Gastrocnemius medialis (tissue), 4 donors: ENCODE data around the gene GABRR2. TPM values are rescaled to one million over a fixed set of nuclear protein-coding genes. Genes with fewer than 3 reads are reported as not detected.
"Not testable (repeated sequence)": the region's sequence is repeated elsewhere in the genome, so short reads cannot be mapped to it uniquely, and the experiment has no call there.

Experiments
- ATAC-seq, 2 donors: fragments of 150-250 bp; one replicate each; pipeline ENCODE4 v1.9.1; 2016
- DNase-seq, 2 donors: peaks; one replicate each; pipeline ENCODE4 v3.0.0-alpha.2; 2019
- H3K27ac ChIP-seq, 4 donors: fragments of 200-600 bp; sonication (generic); 1 replicate in 1 of 4; 2 replicates in 3 of 4; pipeline ENCODE4 v1.5.1; 2016 to 2018; ENCODE audit warnings: mild to moderate bottlenecking in 2 of 4, moderate library complexity in 1 of 4
- H3K27me3 ChIP-seq, 3 donors: fragments of 200-600 bp; sonication (generic) in 2 of 3; 1 replicate in 1 of 3; 2 replicates in 2 of 3; pipeline versions ENCODE4 v1.5.1 to v1.6.0; 2016 to 2019; ENCODE audit warnings: mild to moderate bottlenecking in 1 of 3, moderate library complexity in 1 of 3
- H3K36me3 ChIP-seq, 2 donors: fragments of 200-600 bp; sonication (generic) in 1 of 2; one replicate each; pipeline ENCODE4 v1.5.1; 2017 to 2018
- H3K4me1 ChIP-seq, 2 donors: fragments of 200-600 bp; sonication (generic) in 1 of 2; one replicate each; pipeline ENCODE4 v1.5.1; 2016 to 2017; ENCODE audit warnings: mild to moderate bottlenecking in 2 of 2
- H3K4me3 ChIP-seq, 4 donors: fragments of 200-600 bp; sonication (generic) in 3 of 4; 1 replicate in 1 of 4; 2 replicates in 3 of 4; pipeline ENCODE4 v1.5.1; 2016 to 2019; ENCODE audit warnings: mild to moderate bottlenecking in 2 of 4
- H3K9me3 ChIP-seq, 3 donors: fragments of 200-600 bp; sonication (generic) in 2 of 3; 1 replicate in 1 of 3; 2 replicates in 2 of 3; pipeline ENCODE4 v1.5.1; 2016 to 2019
- CTCF ChIP-seq, 5 experiments: fragments of 450-650 bp in 3 of 5; fragments of 200-600 bp in 2 of 5; sonication (generic) in 2 of 5; IDR thresholded peaks in 4 of 5; conservative IDR thresholded peaks in 1 of 5; 1 replicate in 4 of 5; 2 replicates in 1 of 5; pipeline ENCODE4 v1.5.1; 2016 to 2019; ENCODE audit warnings: antibody characterized with exemption in 5 of 5, mild to moderate bottlenecking in 3 of 5, moderate library complexity in 3 of 5
- POLR2A ChIP-seq, 2 donors: fragments of 450-650 bp; IDR thresholded peaks; one replicate each; pipeline ENCODE4 v1.6.1; 2017; ENCODE audit warnings: antibody characterized with exemption in 2 of 2, mild to moderate bottlenecking in 2 of 2, moderate library complexity in 2 of 2
- in situ Hi-C, 4 donors: fragments of 200-750 bp; cut with MboI; loops; one replicate each; pipeline versions ENCODE4 v1.15.0 to v1.8.0; 2017; ENCODE audit warnings: low sequenced_read_pairs in 4 of 4
- intact Hi-C: fragments of 100-400 bp; cut with DNase I; formaldehyde crosslinking; loops from one replicate; pipeline ENCODE4 v1.15.1; 2023; ENCODE audit warnings: low total_unique reads
- total RNA-seq, 4 donors: library from RNA; depleted of rRNA; stranded (reverse); fragments of >200 nt; gene quantifications; one replicate each; pipeline versions ENCODE4 v1.1.0 to v1.2.3, GENCODE V29; 2016

The GABRR2 gene
- total RNA-seq, 4 donors from 2014 or later, result 0.24 to 0.71 TPM; not detected in 2

GRCh38 chr6:89295981-89296380 is 19.1 kb downstream of the GABRR2 start:
- Histone ChIP-seq H3K36me3 (no peaks in the 10 kb centered on the region), H3K27me3 (no peaks in the 10 kb centered on the region), H3K4me1 (peaks cover 15 to 21% of the 10 kb centered on the region in 2 donors), H3K4me3 (no peak overlapping the region), H3K9me3 (no peaks in the 10 kb centered on the region), H3K27ac (no peak overlapping the region)
- in situ Hi-C loops, result no loop called here
- DNase-seq, result no peak
- TF ChIP-seq POLR2A (IDR thresholded peaks at IDR 0.05) (no peak), CTCF (IDR thresholded peaks at IDR 0.05 in 4 of 5, conservative IDR thresholded peaks at IDR 0.05 in 1 of 5) (no peak)
- no peak for ATAC-seq
- intact Hi-C loops, result no loop called here

- H3K9me3 ChIP-seq, intact Hi-C loops, ATAC-seq, H3K36me3 ChIP-seq, H3K27ac ChIP-seq, H3K27me3 ChIP-seq, DNase-seq, in situ Hi-C loops, H3K4me3 ChIP-seq: not testable (repeated sequence)
- peaks cover 15 to 21% of the 10 kb centered on the region in 2 donors for H3K4me1 ChIP-seq
Measured at GRCh38 chr6:89295116-89295515, 20.0 kb downstream of the GABRR2 start.

- Histone ChIP-seq H3K27me3 (no peaks in the 10 kb centered on the region), H3K9me3 (no peaks in the 10 kb centered on the region), H3K27ac (no peak overlapping the region), H3K36me3 (no peaks in the 10 kb centered on the region), H3K4me1 (no peaks in the 10 kb centered on the region), H3K4me3 (no peak overlapping the region)
- no peak for ATAC-seq
- no peak for DNase-seq
- TF ChIP-seq POLR2A (IDR thresholded peaks at IDR 0.05) (no peak), CTCF (IDR thresholded peaks at IDR 0.05 in 4 of 5, conservative IDR thresholded peaks at IDR 0.05 in 1 of 5) (no peak)
- in situ Hi-C loops (no loop called here), intact Hi-C loops (no loop called here)
Measured at GRCh38 chr6:89291256-89291819, 23.8 kb downstream of the GABRR2 start.

GRCh38 chr6:89290401-89291155 is 24.5 kb downstream of the GABRR2 start:
- in situ Hi-C loops, result no loop called here
- Histone ChIP-seq H3K27ac (no peak overlapping the region), H3K4me3 (no peak overlapping the region), H3K9me3 (no peaks in the 10 kb centered on the region), H3K4me1 (no peaks in the 10 kb centered on the region), H3K27me3 (no peaks in the 10 kb centered on the region), H3K36me3 (no peaks in the 10 kb centered on the region)
- intact Hi-C loops, result no loop called here
- ATAC-seq, result no peak
- no peak for DNase-seq
- TF ChIP-seq POLR2A (IDR thresholded peaks at IDR 0.05), result no peak
- no peak for TF ChIP-seq CTCF (IDR thresholded peaks at IDR 0.05 in 4 of 5, conservative IDR thresholded peaks at IDR 0.05 in 1 of 5)

GRCh38 chr6:89289710-89290109 is 25.4 kb downstream of the GABRR2 start:
- TF ChIP-seq POLR2A (IDR thresholded peaks at IDR 0.05) (no peak), CTCF (IDR thresholded peaks at IDR 0.05 in 4 of 5, conservative IDR thresholded peaks at IDR 0.05 in 1 of 5) (no peak)
- Histone ChIP-seq H3K27me3 (no peaks in the 10 kb centered on the region), H3K4me1 (no peaks in the 10 kb centered on the region), H3K4me3 (no peak overlapping the region), H3K36me3 (no peaks in the 10 kb centered on the region), H3K9me3 (no peaks in the 10 kb centered on the region), H3K27ac (no peak overlapping the region)
- in situ Hi-C loops (no loop called here), intact Hi-C loops (no loop called here)
- ATAC-seq, result no peak
- DNase-seq, result no peak
